Liver (tissue), 9 donors: ENCODE data around the gene PARD3. TPM values are rescaled to one million over a fixed set of nuclear protein-coding genes. Genes with fewer than 3 reads are reported as not detected.

ENCODE experiments used
- DNase-seq: peaks from one replicate; pipeline ENCODE4 v3.0.0-alpha.2; 2017; ENCODE audit warnings: low spot score
- H3K27ac ChIP-seq, 2 donors: one replicate each; pipeline ENCODE4 v1.7.0; 2013; ENCODE audit warnings: inconsistent platforms in 2 of 2, low read length in 2 of 2, control low read depth in 1 of 2, low read depth in 1 of 2, mild to moderate bottlenecking in 1 of 2
- H3K27me3 ChIP-seq, 4 donors: one replicate each; pipeline versions ENCODE4 v1.6.1 to v1.7.0; 2013; ENCODE audit warnings: low read length in 3 of 4, inconsistent platforms in 1 of 4, mild to moderate bottlenecking in 1 of 4, moderate library complexity in 1 of 4; ENCODE audit not compliant: control insufficient read depth in 4 of 4, insufficient read depth in 4 of 4
- H3K36me3 ChIP-seq, 4 donors: one replicate each; pipeline versions ENCODE4 v1.6.1 to v1.7.0; 2013; ENCODE audit warnings: low read length in 3 of 4, mild to moderate bottlenecking in 3 of 4, low read depth in 1 of 4, moderate library complexity in 1 of 4; ENCODE audit not compliant: control insufficient read depth in 4 of 4, insufficient read depth in 3 of 4
- H3K4me1 ChIP-seq, 4 donors: one replicate each; pipeline versions ENCODE4 v1.6.1 to v1.7.0; 2013; ENCODE audit warnings: low read length in 3 of 4, mild to moderate bottlenecking in 3 of 4, moderate library complexity in 1 of 4; ENCODE audit not compliant: control insufficient read depth in 4 of 4, insufficient read depth in 4 of 4
- H3K4me3 ChIP-seq, 3 donors: one replicate each; pipeline versions ENCODE4 v1.6.1 to v1.7.0; 2013; ENCODE audit warnings: low read length in 3 of 3, control low read depth in 1 of 3, low read depth in 1 of 3, mild to moderate bottlenecking in 1 of 3
- H3K9ac ChIP-seq, 2 donors: one replicate each; pipeline ENCODE4 v1.7.0; 2013; ENCODE audit warnings: low read length in 2 of 2, mild to moderate bottlenecking in 2 of 2, moderate library complexity in 2 of 2, control low read depth in 1 of 2, low read depth in 1 of 2
- H3K9me3 ChIP-seq, 4 donors: one replicate each; pipeline versions ENCODE4 v1.6.1 to v1.7.0; 2013; ENCODE audit warnings: low read length in 3 of 4; ENCODE audit not compliant: control insufficient read depth in 4 of 4
- NR2F2 ChIP-seq: IDR thresholded peaks from 2 replicates; pipeline ENCODE4 v1.6.1; 2016; ENCODE audit warnings: antibody characterized with exemption
- RAD21 ChIP-seq, 2 donors: IDR thresholded peaks; 2 replicates each; pipeline ENCODE4 v1.6.1; 2016; ENCODE audit warnings: antibody characterized with exemption in 2 of 2, mild to moderate bottlenecking in 2 of 2
- YY1 ChIP-seq: IDR thresholded peaks from 2 replicates; pipeline ENCODE4 v1.6.1; 2016; ENCODE audit warnings: antibody characterized with exemption, mild to moderate bottlenecking
- WGBS: extraction: QIAGEN DNeasy Blood & Tissue Kit; methylation state at CpG from one replicate; pipeline ENCODE4 v1.1.7; 2013; 5-methylcytosine and 5-hydroxymethylcytosine counted together
- polyA plus RNA-seq, 2 donors: library from polyadenylated mRNA; stranded (reverse) in 1 of 2; unstranded in 1 of 2; fragments of 200-250 nt in 1 of 2; fragments of >200 nt in 1 of 2; fragmentation: Nextera tagmentation in 1 of 2; extraction: Ambion mirVana in 1 of 2; gene quantifications; one replicate each; pipeline versions ENCODE4 v1.2.1 to v1.2.3, GENCODE V29; 2013 to 2015
- total RNA-seq, 2 donors: library from RNA; depleted of rRNA; stranded (reverse); fragments of >200 nt; gene quantifications; one replicate each; pipeline ENCODE4 v1.2.3, GENCODE V29; 2014
- TF ChIP-seq, protein P1 (sequence below): IDR thresholded peaks from 2 replicates; pipeline ENCODE4 v1.6.1; 2016; ENCODE audit warnings: antibody characterized with exemption
- TF ChIP-seq, protein P2 (sequence below): IDR thresholded peaks from 2 replicates; pipeline ENCODE4 v1.6.1; 2016; ENCODE audit warnings: antibody characterized with exemption, mild to moderate bottlenecking
- donor health status: healthy.
- donor health status: healthy.
- donor health status: healthy.
- donor health status: healthy.
- donor health status: healthy.

The PARD3 gene
- total and polyA plus RNA-seq, 4 donors: 12.3 to 43.8 (median 13.5) TPM

DNA sequence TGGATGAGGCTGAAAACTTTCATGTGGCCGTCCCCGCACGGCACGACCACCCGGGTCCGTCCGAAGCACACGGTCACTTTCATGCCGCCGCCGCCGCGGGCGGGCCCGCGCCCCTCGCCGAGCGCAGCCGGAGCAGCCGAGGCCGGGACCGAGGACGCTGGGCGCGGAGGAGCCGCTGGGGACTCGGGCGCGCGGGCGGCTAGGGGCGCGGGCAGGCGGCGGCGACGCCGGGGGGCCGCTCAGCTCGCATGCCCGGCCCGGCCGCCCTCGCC is 247 bp downstream of the PARD3 start:
- H3K9ac ChIP-seq: no peak overlapping the region
- peak overlapping the region in 2 of 3 donors; percentile 82 to 99 for H3K4me3 ChIP-seq
- under 1% methylated on average over 45 of the region's 45 CpGs for WGBS
- H3K36me3 ChIP-seq: no peaks in the 10 kb centered on the region
- DNase-seq: no peak
- H3K27ac ChIP-seq: peak overlapping the region; percentile 82 to 87
- peaks cover 6 to 30% (median 17%) of the 10 kb centered on the region in 4 donors for H3K4me1 ChIP-seq
- TF ChIP-seq YY1 (no peak), NR2F2 (no peak)
- H3K9me3 ChIP-seq: no peaks in the 10 kb centered on the region
- H3K27me3 ChIP-seq: no peaks in the 10 kb centered on the region

DNA sequence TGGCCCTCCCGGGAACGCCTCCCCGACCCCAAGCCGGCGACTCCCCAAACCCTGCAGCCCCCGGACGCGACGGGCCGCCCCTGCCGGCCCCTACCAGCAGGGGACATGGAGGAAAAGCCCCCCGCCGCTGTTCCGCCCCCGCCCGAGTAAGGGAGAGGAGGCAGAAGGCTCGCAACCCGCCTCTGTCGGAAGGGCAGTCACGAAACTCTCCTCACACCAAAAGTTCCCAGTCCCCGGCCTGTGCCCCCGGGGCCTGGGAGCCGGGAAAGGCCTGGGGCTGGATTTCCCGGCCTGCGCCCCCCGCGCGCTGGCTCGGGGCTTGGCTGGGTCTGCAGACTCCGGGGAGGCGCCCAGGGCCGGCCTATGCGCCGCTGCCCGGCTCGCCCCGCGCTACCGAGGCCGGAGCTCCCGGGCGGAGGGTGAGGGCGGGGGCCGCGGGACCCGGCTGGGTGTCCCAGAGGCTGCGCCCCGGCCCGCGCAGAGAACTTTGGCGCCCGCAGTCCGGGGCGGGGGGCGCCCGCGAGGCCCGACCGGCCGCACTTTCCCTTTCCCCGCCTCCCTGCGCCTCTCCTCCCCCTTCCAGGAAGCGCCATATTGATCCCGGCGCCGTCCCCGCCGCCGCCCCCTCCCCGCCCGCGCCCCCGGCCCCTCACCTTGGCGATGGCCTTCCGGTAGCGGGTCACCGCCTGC is 728 bp downstream of the PARD3 start:
- H3K4me3 ChIP-seq: peak overlapping the region; percentile 74 to 99 (median 82)
- WGBS: 1% methylated on average over 77 of the region's 77 CpGs

DNA sequence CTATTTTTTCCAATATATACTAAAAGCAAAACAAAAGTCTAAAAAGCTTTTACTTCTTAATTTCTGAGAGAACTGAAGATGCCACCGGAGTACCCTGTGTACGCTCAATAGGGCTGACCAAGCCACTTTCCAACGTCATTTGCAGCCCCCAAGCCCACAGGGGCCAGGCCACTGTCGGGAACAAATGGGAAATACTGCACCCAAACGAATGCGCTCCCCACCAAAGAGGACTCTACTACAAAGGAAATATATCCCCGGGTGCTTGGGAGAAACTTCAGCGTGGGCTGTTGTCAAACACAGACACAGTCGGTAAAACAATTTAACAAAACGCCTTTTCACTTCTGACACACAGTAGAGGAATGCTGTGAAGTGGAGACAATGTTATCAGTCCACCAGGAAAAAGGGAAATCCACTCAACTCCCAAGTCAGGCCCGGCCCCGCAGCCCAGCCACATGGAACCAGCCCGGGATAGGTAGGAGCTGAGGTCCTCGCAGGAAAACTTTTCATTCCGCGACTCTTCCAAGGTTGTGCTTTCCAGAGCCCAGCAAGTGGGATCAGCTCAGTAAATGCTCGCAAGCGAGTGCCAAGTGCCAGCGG is 1.4 kb downstream of the PARD3 start:
- WGBS: 13% methylated on average over 19 of the region's 19 CpGs
- TF ChIP-seq, protein P1, sequence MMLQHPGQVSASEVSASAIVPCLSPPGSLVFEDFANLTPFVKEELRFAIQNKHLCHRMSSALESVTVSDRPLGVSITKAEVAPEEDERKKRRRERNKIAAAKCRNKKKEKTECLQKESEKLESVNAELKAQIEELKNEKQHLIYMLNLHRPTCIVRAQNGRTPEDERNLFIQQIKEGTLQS: no peak
- peak in 1 of 2 donors; percentile 11 for TF ChIP-seq RAD21 (IDR thresholded peaks at IDR 0.05)
- TF ChIP-seq, protein P2, sequence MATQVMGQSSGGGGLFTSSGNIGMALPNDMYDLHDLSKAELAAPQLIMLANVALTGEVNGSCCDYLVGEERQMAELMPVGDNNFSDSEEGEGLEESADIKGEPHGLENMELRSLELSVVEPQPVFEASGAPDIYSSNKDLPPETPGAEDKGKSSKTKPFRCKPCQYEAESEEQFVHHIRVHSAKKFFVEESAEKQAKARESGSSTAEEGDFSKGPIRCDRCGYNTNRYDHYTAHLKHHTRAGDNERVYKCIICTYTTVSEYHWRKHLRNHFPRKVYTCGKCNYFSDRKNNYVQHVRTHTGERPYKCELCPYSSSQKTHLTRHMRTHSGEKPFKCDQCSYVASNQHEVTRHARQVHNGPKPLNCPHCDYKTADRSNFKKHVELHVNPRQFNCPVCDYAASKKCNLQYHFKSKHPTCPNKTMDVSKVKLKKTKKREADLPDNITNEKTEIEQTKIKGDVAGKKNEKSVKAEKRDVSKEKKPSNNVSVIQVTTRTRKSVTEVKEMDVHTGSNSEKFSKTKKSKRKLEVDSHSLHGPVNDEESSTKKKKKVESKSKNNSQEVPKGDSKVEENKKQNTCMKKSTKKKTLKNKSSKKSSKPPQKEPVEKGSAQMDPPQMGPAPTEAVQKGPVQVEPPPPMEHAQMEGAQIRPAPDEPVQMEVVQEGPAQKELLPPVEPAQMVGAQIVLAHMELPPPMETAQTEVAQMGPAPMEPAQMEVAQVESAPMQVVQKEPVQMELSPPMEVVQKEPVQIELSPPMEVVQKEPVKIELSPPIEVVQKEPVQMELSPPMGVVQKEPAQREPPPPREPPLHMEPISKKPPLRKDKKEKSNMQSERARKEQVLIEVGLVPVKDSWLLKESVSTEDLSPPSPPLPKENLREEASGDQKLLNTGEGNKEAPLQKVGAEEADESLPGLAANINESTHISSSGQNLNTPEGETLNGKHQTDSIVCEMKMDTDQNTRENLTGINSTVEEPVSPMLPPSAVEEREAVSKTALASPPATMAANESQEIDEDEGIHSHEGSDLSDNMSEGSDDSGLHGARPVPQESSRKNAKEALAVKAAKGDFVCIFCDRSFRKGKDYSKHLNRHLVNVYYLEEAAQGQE: no peak
- peak overlapping the region; percentile 8 to 80 for H3K9ac ChIP-seq

More for the DNA sequence above, 728 bp downstream of the PARD3 start:
- Histone ChIP-seq H3K27me3 (no peaks in the 10 kb centered on the region), H3K4me1 (peaks cover 6 to 32% (median 19%) of the 10 kb centered on the region in 4 donors), H3K9me3 (no peaks in the 10 kb centered on the region), H3K27ac (peak overlapping the region; percentile 82 to 87), H3K36me3 (no peaks in the 10 kb centered on the region), H3K9ac (peak overlapping the region; percentile 4 to 80)
- TF ChIP-seq, protein P2: no peak
- peak in 1 of 2 donors; percentile 1 for TF ChIP-seq RAD21 (IDR thresholded peaks at IDR 0.05)
- DNase-seq: peak; percentile 66

More for the DNA sequence above, 1.4 kb downstream of the PARD3 start:
- Histone ChIP-seq H3K36me3 (no peaks in the 10 kb centered on the region), H3K4me1 (peaks cover 6 to 36% (median 22%) of the 10 kb centered on the region in 4 donors), H3K27ac (peak overlapping the region; percentile 82 to 87), H3K9me3 (no peaks in the 10 kb centered on the region), H3K27me3 (no peaks in the 10 kb centered on the region), H3K4me3 (peak overlapping the region; percentile 74 to 99 (median 82))
- peak; percentile 34 for DNase-seq
